CD4-positive, alpha-beta T cell treated with Interleukin-10 for 1 hour (primary cell): ENCODE results near the gene TBXA2R.
"Not testable (repeated sequence)": the region's sequence is repeated elsewhere in the genome, so short reads cannot be mapped to it uniquely, and the experiment has no call there.

ENCODE experiments used
- DNase-seq: peaks from one replicate; pipeline ENCODE4 v3.0.0-alpha.2; 2020

Gene TBXA2R

DNA sequence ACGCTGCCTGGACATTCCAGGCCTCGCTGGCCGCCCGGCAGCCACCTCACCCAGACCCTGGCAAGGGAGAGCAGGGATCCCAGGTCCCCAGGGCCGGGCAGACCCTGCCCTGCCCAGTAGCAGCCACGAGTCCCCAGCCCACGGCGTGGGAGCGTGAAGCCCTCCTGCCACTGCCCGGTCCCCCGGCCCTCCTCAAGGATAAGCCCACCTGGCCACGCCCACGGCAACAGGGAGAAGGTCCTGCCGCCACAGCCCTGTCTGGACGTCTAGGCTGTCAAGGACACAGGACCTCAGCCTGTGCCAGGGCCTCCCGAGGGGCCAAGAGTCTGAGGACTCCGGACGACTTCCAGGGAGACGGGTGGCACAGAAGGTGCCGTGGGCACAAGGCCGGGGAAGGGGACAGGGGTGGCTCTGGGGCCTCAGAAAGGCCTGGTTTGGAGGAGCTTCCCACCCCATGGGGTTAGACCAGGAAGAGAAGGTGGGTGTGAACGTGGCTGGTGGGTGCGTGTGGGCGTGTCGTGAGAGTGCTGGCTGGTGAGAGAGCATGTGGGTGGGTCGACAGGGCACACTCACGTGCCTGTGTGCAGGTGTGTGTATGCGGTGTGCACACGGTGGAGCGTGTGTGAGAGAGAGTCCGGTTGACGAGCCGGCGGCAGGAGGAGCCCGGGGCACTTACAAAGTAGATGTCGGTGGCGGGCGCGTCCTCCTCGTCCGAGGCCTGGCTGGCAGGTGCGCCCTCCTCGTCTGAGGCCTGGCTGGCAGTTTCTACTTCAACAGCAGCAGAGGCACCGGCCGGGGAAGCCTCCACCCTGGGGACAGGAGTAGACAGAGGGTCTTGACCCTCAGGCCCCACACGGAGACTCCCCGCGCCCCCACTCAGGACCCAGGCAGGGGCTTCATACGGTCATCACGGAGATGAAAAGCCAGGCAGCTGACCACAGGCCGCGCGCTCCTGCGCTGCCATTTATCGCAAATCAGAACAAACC lies 31.8 kb upstream of the TBXA2R start:
- no peak for DNase-seq

DNA sequence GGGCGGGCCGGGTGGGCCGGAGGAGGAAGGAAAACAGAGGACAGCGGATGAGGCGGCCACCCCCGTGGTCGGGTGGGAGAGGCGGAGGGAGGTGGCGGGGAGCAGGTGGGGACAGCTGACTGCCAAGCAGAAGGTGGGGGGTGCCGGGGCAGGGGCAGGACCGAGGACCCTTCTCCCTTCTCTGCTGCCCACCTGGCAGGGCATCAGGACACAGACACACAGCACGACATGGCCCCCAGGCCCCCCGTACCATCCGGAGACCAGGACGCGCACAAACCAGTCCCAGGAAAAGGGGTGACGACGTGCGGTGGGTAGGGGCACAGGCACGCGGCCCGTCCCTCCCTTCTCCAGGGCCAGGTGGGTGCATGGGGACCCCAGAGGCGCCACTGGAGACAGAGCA lies 30.9 kb upstream of the TBXA2R start:
- no peak for DNase-seq

DNA sequence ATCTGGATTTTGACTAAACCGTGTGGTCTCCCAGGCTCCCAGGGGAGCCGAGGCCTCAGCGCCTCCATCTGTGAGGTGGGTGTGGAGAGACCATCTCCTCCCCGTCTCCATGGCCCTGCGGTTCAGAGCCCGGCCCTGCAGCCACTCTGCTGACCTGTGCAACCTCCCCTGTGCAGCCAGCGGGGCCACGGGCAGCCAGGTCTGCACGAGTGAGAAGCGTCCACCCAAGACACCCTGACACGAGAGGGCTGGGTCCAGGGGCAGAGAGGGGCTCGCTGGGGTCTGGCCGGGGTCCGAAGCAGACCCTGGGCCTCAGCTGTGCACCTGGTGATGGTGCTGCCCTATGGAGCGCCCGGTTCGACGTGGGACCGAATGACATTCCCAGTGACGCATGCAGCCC lies 30.3 kb upstream of the TBXA2R start:
- no peak for DNase-seq

DNA sequence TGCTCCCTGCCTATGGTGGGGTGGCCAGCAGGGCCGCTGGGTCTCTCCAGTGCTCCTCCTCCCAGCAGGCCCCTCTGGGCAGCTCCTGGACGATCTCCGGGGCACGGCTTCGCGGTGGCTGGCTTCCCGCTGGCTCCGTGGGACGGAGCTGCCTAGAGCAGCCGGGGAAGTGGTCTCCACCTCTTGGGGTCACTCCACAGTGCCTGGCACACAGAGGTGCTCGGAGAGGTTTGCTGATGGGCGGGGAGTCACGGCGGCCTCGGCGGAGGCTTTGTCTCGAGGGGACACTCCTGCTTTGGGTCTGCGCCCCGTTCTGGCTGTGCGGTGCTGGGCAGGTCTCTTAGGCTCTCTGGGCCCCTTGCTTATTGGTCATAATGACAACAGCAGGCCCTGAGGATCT lies 29.8 kb upstream of the TBXA2R start:
- no peak for DNase-seq

DNA sequence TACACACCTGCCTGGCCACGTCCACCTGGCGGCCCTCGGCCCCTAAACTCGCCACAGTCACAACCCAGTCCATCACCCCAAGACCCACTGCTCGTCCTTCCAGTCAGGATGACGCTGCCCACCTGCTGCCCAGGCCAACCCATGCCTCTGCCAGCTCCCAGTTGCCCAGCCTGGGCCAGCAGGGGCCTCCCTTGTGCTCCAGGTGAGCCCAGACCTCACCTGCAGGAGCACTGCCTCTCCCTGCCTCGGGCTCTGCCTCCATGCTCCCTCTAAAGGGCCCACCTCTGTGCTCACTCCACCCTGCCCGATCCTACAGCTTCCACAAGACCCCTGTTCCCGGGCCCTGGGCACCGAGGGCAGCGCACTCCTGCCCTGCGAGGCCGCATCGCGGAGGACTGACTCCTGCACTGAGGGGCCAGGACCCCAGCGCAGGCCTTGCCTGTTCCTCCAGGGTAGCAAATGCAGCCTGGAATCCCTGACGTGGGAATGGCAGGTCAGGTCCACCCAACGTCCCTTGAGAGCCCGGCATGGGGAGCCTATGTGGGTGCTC lies 27.9 kb upstream of the TBXA2R start:
- no peak for DNase-seq

DNA sequence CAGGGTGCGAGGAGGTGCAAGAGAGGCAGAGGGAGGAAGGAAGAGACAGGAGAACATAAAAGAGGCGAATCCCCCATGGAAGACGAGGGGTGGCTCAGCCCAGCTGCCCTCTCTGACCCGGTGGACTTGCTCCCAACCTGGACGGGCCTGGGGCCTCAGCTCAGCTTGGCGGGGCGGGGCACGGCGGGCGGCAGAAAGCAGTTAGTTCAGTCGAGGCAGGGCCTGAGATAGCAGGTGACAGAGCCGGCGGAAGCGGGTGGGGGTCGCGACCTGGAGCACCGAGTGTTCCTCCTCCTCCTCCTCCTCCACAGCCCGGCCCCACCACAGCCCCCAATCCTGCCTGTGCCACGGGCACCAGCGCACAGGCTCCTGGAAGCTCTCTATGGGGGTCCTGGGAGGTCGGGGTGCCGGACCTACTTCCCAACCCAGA lies 26.9 kb upstream of the TBXA2R start:
- no peak for DNase-seq

DNA sequence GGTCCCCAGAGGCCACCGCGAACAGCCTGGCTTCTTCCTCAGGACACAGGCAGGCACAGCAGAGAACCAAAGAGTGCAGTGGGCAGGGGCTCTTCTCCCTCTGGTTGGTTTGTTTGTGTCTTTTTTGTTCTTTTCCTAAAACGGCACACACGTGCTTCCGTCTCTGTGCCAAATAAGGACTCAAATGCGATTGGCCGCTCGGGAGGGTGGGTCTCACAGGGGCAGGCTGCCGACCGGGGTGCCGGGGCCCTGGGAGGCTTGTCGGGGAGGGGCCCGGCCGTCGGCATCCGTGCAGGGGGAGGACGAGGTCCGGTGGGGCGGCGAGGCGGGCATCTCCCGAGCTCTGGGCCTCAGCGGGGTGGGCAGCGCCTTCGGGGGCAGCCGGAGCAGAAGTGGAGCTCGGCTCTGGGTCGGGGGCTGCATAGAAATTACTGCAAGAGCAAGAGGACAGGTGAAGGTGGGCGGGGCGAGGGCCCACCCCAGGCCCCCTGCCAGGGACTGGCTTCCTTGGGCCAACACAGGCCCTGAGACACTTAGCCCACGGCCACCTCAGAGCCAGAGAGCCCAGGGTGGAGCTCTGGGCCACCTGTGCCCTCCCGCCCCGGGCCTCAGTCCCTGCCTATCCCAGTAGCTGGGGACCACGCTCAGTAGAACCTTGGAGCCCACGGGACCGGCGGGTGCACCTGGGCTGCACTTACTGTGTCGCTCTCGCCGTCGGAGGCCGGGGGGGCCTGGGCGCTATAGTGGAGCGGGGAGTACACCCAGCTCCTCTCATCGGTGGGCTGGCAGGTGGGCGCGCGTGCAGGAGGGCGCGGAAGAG lies 26.3 kb upstream of the TBXA2R start:
- no peak for DNase-seq

DNA sequence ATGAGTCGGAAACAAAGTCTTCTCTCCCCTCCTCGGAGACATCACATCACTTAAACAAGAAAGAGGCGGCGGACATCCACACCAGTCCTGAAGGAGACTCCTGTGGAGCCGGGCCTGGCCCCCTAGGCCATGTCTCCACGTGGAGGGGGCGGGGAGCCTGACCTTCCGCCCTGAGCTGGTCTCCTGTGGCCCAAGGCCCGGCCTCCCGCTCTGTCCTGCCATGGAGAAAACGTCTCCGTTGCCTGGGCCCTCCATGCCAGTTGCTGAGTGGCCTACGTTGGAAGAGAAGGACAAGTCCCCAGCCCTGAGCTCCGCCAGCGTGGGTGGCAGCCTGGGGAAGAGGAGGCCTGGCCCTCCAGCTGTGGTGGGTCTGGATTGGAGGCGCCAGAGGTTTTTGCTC lies 25.4 kb upstream of the TBXA2R start:
- no peak for DNase-seq

DNA sequence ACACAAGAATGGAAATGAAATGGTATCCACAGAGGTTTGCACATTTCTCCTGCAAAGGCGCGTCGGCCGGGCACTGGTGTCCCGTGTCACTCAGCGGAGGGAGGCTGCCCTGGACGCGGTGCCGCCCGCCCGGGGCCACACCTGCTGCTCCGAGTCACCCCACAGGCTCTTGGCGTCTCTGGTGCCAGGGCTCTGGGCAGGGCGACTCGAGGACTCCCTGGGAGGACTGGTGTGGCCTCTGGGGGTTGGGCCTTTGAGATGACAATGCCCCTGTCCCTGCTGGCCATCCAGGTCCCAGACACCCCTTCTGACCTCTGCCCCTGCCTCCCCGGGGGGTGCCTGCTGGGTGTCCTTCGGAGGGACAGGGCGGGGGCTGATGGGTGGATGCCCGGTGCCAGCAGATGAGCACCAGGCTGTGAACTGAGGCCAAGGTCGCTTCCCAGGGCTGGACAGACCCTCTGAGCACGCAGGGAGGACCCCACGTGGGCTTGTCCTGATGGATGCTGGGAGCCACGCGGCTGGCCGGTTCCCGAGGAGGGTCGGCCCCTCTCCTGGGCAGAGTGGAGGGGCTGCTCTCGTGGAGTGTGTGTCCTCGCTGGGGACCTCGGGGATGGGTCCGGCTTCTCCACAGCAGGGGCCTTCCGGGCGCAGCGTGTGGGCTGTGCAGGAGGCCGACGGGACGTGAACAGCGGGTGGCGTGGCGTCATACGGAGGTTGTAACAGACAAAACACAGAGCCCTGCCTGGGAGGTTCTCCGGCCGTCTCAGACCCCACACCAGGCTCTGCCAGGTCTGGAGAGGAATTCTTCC lies 24.6 kb upstream of the TBXA2R start:
- no peak for DNase-seq

DNA sequence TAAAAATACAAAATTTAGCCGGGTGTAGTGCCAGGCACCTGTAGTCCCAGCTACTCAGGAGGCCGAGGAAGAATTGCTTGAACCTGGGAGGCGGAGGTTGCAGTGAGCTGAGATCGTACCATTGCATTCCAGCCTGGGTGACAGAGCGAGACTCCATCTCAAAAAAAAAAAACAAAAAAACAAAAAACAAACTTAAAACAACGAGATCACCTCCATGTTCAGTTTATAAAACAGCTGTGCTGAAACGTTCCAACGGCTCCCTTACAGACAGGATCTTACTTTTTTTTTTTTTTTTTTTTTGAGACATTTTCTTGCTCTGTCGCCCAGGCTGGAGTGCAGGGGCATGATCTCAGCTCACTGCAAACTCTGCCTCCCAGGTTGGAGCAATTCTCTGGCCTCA lies 22.1 kb upstream of the TBXA2R start:
- DNase-seq = not testable (repeated sequence)

DNA sequence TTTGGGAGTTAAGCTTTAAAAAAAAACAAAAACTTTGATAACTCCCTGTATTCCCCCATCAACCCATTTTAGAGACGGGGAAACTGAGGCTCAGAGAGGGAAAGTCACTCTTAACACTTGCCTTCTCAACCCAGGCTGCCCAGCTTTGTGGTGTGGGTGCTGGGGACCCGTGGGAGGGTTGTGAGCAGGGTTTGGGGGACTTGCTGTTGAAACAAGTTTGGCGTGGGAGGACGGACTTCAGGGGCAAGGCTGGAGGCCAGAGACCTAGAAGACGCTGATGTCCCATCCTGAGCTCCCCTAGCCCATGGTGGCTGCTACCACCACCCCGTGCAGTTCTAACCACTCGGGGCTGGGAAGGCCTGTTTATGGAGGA lies 20.7 kb upstream of the TBXA2R start:
- no peak for DNase-seq

DNA sequence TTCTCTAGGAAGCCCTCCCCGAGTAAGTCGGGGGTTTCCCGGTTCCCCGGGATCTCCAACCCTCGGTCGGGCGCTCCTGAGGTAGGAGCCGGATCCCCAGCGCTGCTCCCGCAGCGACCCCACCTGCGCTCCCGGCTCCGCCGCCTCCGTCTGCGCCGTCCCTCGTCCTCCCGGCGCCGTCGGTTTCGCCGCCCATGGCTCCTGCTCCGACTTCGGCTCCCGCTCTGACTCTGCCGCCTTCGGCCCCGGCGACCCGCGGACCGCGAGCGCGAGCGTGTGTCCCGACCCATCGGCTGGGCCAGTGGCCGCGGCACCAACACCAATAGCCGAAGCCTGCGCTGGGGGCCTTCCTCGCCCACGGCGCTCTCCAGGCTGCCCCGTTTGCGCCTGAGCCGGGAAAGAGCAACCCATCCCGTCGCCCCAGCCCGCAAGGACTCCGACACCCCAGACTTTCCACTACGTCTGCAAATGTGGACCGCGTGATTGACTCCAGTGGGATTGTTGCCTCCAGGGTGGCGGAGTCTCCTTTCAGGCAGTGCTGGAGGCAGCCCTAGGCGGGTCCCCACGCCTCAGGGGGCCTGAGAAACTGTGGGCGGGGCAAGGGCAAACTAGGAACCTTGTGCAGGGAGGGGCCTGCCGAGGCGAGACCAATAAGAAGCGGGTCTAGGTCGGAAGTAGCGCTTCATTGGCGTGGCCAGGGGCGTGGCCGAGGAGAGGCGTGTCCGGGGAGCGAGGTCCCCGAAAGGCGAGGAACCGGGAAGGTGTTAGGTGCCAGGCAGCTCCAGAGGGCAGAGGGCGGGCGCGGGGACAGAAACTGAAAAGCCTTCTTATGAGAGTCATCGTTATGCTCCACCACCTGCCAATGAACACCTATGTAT lies 20.0 kb upstream of the TBXA2R start, which contains the start of gene CACTIN:
Gene CACTIN (minus strand): TSS at position 318 of the 878 bp plus-strand sequence. CDS start 28 bp downstream, at position 290.
- peak; percentile 99 for DNase-seq

DNA sequence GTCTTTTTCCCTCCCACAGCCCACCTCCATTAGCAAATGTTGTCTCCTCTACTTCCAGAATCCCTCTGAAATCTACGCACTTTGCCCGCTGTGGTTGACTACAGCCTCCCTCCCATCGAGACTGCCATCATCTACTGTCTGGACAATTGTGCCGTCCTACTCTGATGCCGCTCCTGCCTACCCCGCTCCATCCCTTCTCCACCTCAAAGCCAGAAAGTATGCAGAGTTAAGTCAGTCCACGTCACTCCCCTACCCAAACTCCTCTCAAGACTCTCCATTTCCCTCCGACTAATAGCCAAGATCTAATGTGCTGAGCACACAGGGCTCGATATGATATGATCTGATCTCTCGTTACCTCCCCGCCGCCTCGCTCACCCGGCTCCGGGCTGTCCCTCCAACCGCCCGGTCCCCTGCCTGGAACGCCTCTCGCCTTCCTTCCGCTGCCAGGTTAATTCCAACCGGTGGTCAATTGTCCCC lies 19.4 kb upstream of the TBXA2R start:
- DNase-seq = no peak

DNA sequence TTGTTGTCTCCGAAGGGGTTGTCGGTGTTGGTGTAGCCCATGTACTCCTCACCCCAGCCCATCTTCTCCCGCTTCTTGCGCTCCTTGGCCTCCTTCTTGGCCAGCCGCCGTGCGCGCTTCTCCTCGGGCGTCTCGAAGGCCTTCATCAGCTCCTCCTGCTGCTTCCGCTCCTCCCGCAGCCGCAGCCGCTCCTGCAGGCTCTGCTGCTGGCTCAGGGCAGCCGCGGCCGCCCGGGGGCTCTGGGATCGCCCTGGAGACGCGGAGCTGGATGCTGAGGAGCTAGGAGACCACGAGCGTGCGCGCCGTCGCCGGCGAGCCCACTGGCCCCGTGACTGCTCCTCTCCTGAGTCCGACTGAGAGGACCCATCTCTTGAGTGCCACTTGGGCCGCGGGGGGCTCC lies 17.0 kb upstream of the TBXA2R start:
- DNase-seq = no peak

DNA sequence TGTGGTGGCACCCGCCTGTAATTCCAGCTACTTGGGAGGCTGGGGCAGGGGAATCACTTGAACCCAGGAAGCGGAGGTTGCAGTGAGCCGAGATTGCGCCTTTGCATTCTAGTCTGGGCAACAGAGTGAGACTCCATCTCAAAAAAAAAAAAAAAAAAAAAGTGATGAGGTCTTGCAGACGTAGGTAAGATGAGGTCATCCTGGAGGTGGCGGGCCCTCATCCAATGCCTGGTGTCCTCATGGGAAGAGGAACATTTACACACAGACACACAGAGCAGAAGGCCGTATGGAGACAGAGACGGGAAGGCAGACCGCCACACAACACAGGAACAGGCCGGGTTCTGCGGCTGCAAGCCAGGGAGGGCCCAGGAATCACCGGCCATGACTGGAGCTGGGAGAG lies 15.5 kb upstream of the TBXA2R start:
- DNase-seq = no peak

DNA sequence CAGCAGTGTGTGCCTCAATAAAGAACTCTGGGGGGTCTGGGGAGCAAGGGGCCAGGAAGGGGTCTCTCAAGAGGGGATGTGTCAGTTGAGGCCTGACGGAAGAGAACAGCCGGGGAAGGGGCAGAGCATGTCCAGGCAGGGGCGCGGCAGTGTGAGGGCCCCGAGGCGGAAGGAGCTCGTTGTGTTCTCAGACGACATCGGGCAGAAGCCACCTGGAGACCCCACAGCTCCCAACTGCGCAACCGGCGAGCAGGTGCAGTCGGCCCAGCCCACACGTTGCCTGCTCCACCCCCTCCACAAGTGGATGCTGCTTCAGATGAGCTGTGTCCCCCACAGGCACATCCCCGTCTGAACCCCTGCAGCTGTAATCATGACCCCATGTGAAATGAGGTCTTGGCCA lies 15.0 kb upstream of the TBXA2R start:
- DNase-seq = no peak

DNA sequence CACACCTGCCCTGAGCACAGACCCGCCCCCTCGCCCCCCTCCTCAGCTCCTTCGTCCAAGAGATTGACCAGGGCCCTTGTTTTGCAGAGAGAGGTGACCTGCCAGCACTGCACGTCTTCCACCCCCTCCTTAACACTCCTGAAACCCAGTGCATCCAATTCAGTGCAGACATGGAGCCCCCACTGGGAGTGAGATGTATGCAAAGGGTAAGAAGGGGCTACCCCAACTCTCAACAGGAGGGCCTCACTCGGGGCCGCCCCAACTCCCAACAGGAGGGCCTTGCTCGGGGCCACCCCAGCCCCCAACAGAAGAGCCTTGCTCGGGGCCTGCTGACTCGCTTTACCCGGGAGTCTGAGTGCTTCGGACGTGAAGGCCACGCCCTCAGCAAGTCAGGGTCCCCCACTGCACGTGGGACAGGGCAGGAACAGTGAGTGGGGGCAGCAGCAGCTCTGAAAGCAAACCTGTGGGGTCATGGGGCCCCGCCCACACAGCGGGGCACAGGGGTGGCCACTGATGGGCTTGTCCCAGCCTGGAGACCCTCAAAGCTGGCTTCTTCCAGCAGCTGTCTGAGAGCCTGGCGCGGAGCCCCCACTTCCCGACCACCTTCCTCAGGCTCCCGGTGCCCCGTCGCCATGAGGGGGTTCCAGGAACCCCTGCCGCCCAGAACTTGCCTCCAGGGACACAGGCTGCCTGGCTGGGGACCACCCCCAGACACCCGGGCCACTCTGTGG lies 14.3 kb upstream of the TBXA2R start:
- no peak for DNase-seq

DNA sequence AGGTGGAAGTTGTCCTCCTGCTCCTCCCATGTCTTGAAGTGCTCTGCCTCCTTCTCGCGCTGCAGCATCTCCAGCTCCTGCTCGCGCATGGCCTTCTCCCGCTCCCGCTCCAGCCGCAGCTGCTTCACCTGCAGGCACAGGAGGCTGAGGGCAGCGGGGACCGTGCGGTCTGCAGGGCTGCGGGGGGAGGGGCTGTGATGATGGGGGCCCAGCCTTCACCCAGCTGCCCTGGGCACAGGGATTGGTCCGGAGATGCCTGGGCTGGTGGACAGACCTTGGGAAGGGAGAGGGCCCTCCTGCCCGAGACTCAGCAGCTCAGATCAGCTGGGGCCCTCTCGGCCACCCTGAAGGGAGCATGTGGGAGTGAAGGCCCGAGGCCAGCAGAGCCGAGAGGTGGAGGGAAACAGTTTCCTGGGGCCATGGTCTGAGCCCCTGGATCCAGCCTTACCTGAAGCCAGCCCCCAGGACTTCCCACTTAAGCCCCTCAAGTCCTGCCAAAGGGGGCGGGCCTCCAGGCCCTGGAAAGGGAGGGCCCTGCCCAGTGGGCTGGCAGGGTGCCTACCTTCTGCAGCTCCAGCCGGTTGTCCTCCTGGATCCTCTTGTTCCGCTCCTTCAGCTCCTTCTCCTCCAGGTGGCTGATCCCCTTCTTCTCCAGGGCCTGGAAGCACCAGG lies 13.6 kb upstream of the TBXA2R start:
- DNase-seq = no peak

DNA sequence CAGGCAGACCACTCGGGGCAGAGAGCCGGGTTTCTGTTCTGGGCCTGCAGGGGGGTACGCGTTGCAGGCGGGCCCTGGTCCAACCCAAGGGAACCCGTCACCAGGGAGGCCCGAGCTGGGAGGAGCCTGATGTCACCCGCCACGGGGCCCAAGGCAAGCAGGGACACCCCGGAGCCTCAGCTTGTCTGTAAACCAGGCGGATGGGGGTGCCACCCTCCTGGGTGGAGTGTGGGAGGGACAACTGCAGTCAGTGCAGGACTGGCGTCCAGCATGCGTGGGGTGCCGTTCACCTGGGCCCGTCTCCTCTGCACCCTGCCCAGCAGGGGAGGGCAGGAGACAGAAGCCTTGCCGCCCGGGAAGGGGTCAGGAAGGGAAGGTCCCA lies 12.9 kb upstream of the TBXA2R start:
- no peak for DNase-seq
